HFF-Myc (cell line): ENCODE data around the gene ATP1A4.

Experiments
- DNase-seq: peaks from one replicate; pipeline ENCODE4 v3.0.0-alpha.2; 2011; ENCODE audit warnings: low read depth; ENCODE audit errors: extremely low read depth
- H3K4me3 ChIP-seq: replicated peaks from 2 replicates; pipeline ENCODE4 v1.5.1; 2011; ENCODE audit warnings: low read depth, mild to moderate bottlenecking, control low read depth, low read length
- CTCF ChIP-seq: IDR thresholded peaks from 2 replicates; pipeline ENCODE4 v1.5.1; 2012; ENCODE audit warnings: mild to moderate bottlenecking, low read depth, low read length, control low read depth; ENCODE audit errors: missing control alignments

The ATP1A4 gene

GRCh38 chr1:160116283-160117147, 34.9 kb upstream of the ATP1A4 start:
- no peak for TF ChIP-seq CTCF
- H3K4me3 ChIP-seq = no peak overlapping the region
- DNase-seq = no peak

- no peak for TF ChIP-seq CTCF
- no peak overlapping the region for H3K4me3 ChIP-seq
- DNase-seq = no peak
These were observed 34.1 kb upstream of the ATP1A4 start for GRCh38 chr1:160117300-160117699.

- no peak for TF ChIP-seq CTCF
- no peak for DNase-seq
- no peak overlapping the region for H3K4me3 ChIP-seq
These were observed 33.7 kb upstream of the ATP1A4 start for GRCh38 chr1:160117709-160118183.

GRCh38 chr1:160118928-160119327, 32.5 kb upstream of the ATP1A4 start:
- DNase-seq = no peak
- H3K4me3 ChIP-seq = no peak overlapping the region
- no peak for TF ChIP-seq CTCF

- no peak overlapping the region for H3K4me3 ChIP-seq
- no peak for DNase-seq
- no peak for TF ChIP-seq CTCF
These were observed 30.6 kb upstream of the ATP1A4 start for GRCh38 chr1:160120797-160121196.

- no peak overlapping the region for H3K4me3 ChIP-seq
- no peak for TF ChIP-seq CTCF
- DNase-seq = no peak
These were observed 30.0 kb upstream of the ATP1A4 start for GRCh38 chr1:160121388-160121787.

- H3K4me3 ChIP-seq = no peak overlapping the region
- no peak for DNase-seq
- no peak for TF ChIP-seq CTCF
These were observed 28.4 kb upstream of the ATP1A4 start for GRCh38 chr1:160122978-160123495.
